Karpas-422 (cell line): ENCODE results near the gene BIVM. TPM values are rescaled to one million over a fixed set of nuclear protein-coding genes. Genes with fewer than 3 reads are reported as not detected.
A peak's percentile ranks its signal among the peaks of the same experiment; 100 is the strongest.
"Not testable (repeated sequence)": the region's sequence is repeated elsewhere in the genome, so short reads cannot be mapped to it uniquely, and the experiment has no call there.

Source experiments
- DNase-seq: peaks from one replicate; pipeline ENCODE4 v3.0.0-alpha.2; 2015
- H2AFZ ChIP-seq: fragments of 200-600 bp; sonication (generic); 2 replicates; pipeline ENCODE4 v1.6.1; 2014; ENCODE audit warnings: antibody characterized with exemption, low read length, mixed read lengths
- H3K27ac ChIP-seq: fragments of 200-600 bp; sonication (generic); 2 replicates; pipeline ENCODE4 v1.5.1; 2014; ENCODE audit warnings: mild to moderate bottlenecking, low read length, moderate library complexity
- H3K27me3 ChIP-seq: fragments of 200-600 bp; sonication (generic); 2 replicates; pipeline ENCODE4 v1.6.1; 2014; ENCODE audit warnings: low read length, mixed read lengths
- H3K36me3 ChIP-seq: fragments of 200-600 bp; sonication (generic); 2 replicates; pipeline ENCODE4 v1.6.1; 2014; ENCODE audit warnings: low read length, mixed read lengths; ENCODE audit not compliant: insufficient read depth
- H3K4me1 ChIP-seq: fragments of 200-600 bp; sonication (generic); 2 replicates; pipeline ENCODE4 v1.6.1; 2014; ENCODE audit warnings: mild to moderate bottlenecking, low read length, mixed read lengths
- H3K4me2 ChIP-seq: fragments of 200-600 bp; sonication (generic); 2 replicates; pipeline ENCODE4 v1.6.1; 2014; ENCODE audit warnings: low read length, low read depth, mild to moderate bottlenecking; ENCODE audit not compliant: poor library complexity, severe bottlenecking
- H3K4me3 ChIP-seq: fragments of 200-600 bp; sonication (generic); 2 replicates; pipeline ENCODE4 v1.5.1; 2014; ENCODE audit warnings: mild to moderate bottlenecking, antibody characterized with exemption, low read length, mixed read lengths
- H3K79me2 ChIP-seq: fragments of 200-600 bp; sonication (generic); 2 replicates; pipeline ENCODE4 v1.6.1; 2014; ENCODE audit warnings: mild to moderate bottlenecking, low read length, mixed read lengths
- H3K9ac ChIP-seq: fragments of 200-600 bp; sonication (generic); 2 replicates; pipeline ENCODE4 v1.6.0; 2014; ENCODE audit warnings: low read length
- H3K9me2 ChIP-seq: fragments of 200-600 bp; sonication (generic), shearing (Covaris generic); replicated peaks from 2 replicates; pipeline ENCODE4 v1.6.0; 2014; ENCODE audit warnings: mild to moderate bottlenecking, low read length, moderate library complexity; ENCODE audit not compliant: insufficient read depth
- H3K9me3 ChIP-seq: fragments of 300-700, 200-600 bp; sonication (generic); 2 replicates; pipeline ENCODE4 v1.6.1; 2014; ENCODE audit warnings: low read length, mixed read lengths
- H4K20me1 ChIP-seq: fragments of 200-600 bp; sonication (generic); 2 replicates; pipeline ENCODE4 v1.6.1; 2014; ENCODE audit warnings: mild to moderate bottlenecking, antibody characterized with exemption, low read length, low read depth; ENCODE audit not compliant: insufficient read depth
- total RNA-seq: library from RNA; depleted of rRNA; stranded (reverse); fragments of >200 nt; shearing (Covaris generic); gene quantifications from 2 replicates; pipeline ENCODE4 v1.2.3, GENCODE V29; 2014; ENCODE audit warnings: low replicate concordance

BIVM gene
- total RNA-seq, 1 experiment from 2014 or later, result not detected

- DNase-seq, result no peak
- H3K27me3 ChIP-seq, result no peaks in the 10 kb centered on the region
- H3K4me3 ChIP-seq, result no peak overlapping the region
- no peak overlapping the region for H2AFZ ChIP-seq
- H3K27ac ChIP-seq, result no peak overlapping the region
- H3K4me1 ChIP-seq, result peaks cover 8% of the 10 kb centered on the region
- H3K9ac ChIP-seq, result no peak overlapping the region
- no peaks in the 10 kb centered on the region for H3K9me3 ChIP-seq
- no peaks in the 10 kb centered on the region for H3K36me3 ChIP-seq
- no peaks in the 10 kb centered on the region for H3K9me2 ChIP-seq
- peaks cover 7% of the 10 kb centered on the region for H3K79me2 ChIP-seq
- H3K4me2 ChIP-seq, result no peak overlapping the region
- H4K20me1 ChIP-seq, result no peaks in the 10 kb centered on the region
Observed at GRCh38 chr13:102777736-102778135, 21.2 kb upstream of the BIVM start.

DNA sequence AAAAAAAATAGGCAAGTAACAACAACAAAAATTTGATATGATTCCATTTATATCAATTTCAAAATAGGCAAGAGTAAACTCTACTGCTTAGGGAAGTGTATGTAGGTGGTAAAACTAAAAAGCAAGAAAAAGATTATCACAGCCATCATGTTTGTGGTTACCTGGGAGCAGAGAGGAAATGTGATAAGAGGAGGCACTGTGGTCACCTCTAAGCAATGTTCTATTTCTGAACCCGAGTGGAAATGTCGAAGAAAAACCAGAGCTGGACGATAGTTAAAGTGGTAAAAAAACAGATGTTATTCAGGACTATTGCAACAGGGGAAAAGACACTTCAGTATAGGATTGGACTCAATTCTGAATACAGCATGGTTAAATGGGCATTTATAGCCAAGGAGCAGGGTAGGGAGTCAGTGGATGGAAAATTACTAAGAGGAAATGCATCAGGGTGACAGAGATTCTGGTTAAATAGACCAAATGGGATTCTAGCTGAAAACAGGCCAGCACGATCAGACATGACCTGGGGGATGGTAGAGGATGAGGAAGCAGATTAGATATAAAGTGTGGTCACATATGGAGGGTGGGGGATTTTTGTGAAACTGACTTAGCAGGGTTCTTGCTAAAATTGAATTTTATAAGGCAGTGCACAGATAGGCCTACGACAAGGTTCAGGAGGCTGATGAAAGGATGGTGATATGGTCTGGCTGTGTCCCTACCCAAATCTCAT lies 19.3 kb upstream of the BIVM start:
- H3K9ac ChIP-seq, result no peak overlapping the region
- no peak overlapping the region for H3K4me3 ChIP-seq
- H3K79me2 ChIP-seq, result no peaks in the 10 kb centered on the region
- H3K36me3 ChIP-seq, result no peaks in the 10 kb centered on the region
- DNase-seq, result no peak
- no peak overlapping the region for H2AFZ ChIP-seq
- no peak overlapping the region for H3K4me2 ChIP-seq
- no peaks in the 10 kb centered on the region for H3K27me3 ChIP-seq
- no peaks in the 10 kb centered on the region for H3K9me2 ChIP-seq
- H3K4me1 ChIP-seq, result no peaks in the 10 kb centered on the region
- no peaks in the 10 kb centered on the region for H3K9me3 ChIP-seq
- H4K20me1 ChIP-seq, result no peaks in the 10 kb centered on the region
- no peak overlapping the region for H3K27ac ChIP-seq

GRCh38 chr13:102780656-102781055 lies 18.3 kb upstream of the BIVM start:
- H4K20me1 ChIP-seq, H3K4me3 ChIP-seq, H3K9ac ChIP-seq, H3K4me2 ChIP-seq, DNase-seq, H3K27ac ChIP-seq, H3K79me2 ChIP-seq, H2AFZ ChIP-seq, H3K9me2 ChIP-seq, H3K36me3 ChIP-seq, H3K4me1 ChIP-seq, H3K27me3 ChIP-seq, H3K9me3 ChIP-seq: not testable (repeated sequence)

DNA sequence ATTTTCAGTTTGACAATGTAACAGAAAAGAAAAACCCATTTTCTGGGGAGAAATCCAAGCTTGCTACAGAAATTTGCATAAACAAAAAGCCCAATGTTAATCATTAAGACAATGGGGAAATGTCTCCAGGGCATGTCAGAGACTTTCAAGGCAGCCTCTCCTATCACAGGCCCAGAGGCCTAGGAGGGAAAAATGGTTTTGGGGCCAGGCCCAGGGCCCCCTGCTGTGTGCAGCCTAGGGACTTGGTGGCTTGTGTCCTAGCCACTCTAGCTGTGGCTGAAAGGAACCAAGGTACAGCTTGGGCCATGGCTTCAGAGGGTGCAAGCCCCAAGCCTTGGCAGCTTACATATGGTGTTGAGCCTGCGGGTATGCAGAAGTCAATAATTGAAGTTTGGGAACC lies 17.3 kb upstream of the BIVM start:
- Histone ChIP-seq H4K20me1 (no peaks in the 10 kb centered on the region), H3K9me2 (no peaks in the 10 kb centered on the region), H3K36me3 (no peaks in the 10 kb centered on the region), H3K4me2 (no peak overlapping the region), H3K79me2 (no peaks in the 10 kb centered on the region), H3K9me3 (no peaks in the 10 kb centered on the region), H3K4me1 (no peaks in the 10 kb centered on the region), H2AFZ (no peak overlapping the region), H3K9ac (no peak overlapping the region), H3K4me3 (no peak overlapping the region), H3K27ac (no peak overlapping the region), H3K27me3 (no peaks in the 10 kb centered on the region)
- no peak for DNase-seq

DNA sequence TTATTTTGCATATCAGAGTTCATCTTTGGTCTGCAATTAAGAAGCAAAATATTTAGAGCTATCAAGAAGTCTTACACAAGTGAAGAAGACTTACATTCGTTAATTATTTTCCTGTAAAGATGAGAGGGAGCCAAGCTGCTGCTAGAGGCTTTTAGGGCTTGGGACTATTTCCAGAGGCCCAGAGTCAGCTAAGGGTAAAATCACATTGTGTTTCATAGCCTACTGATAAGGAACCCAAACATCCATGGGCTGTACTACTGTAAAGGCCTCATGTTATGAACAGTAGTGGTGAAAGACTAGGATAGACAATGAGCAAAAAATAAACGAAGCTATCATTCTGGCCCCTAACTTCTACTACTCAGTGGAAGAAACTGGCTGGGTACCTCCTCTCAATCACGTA lies 14.4 kb upstream of the BIVM start:
- H3K36me3 ChIP-seq, result no peaks in the 10 kb centered on the region
- H4K20me1 ChIP-seq, result no peaks in the 10 kb centered on the region
- H2AFZ ChIP-seq, result peak overlapping the region; percentile 63; the same call in 1 of the 2 replicates
- H3K4me3 ChIP-seq, result no peak overlapping the region
- no peak overlapping the region for H3K9ac ChIP-seq
- H3K4me1 ChIP-seq, result no peaks in the 10 kb centered on the region
- no peak overlapping the region for H3K27ac ChIP-seq
- H3K9me2 ChIP-seq, result no peaks in the 10 kb centered on the region
- no peaks in the 10 kb centered on the region for H3K27me3 ChIP-seq
- no peaks in the 10 kb centered on the region for H3K9me3 ChIP-seq
- no peaks in the 10 kb centered on the region for H3K79me2 ChIP-seq
- H3K4me2 ChIP-seq, result no peak overlapping the region
- DNase-seq, result no peak

- no peak overlapping the region for H3K4me3 ChIP-seq
- no peak overlapping the region for H3K9ac ChIP-seq
- H3K79me2 ChIP-seq, result no peaks in the 10 kb centered on the region
- no peaks in the 10 kb centered on the region for H3K27me3 ChIP-seq
- H4K20me1 ChIP-seq, result no peaks in the 10 kb centered on the region
- no peak for DNase-seq
- H3K9me3 ChIP-seq, result no peaks in the 10 kb centered on the region
- no peaks in the 10 kb centered on the region for H3K4me1 ChIP-seq
- H3K27ac ChIP-seq, result no peak overlapping the region
- no peak overlapping the region for H3K4me2 ChIP-seq
- no peaks in the 10 kb centered on the region for H3K9me2 ChIP-seq
- H3K36me3 ChIP-seq, result no peaks in the 10 kb centered on the region
- H2AFZ ChIP-seq, result no peak overlapping the region
Observed at GRCh38 chr13:102788683-102789082, 10.2 kb upstream of the BIVM start.

DNA sequence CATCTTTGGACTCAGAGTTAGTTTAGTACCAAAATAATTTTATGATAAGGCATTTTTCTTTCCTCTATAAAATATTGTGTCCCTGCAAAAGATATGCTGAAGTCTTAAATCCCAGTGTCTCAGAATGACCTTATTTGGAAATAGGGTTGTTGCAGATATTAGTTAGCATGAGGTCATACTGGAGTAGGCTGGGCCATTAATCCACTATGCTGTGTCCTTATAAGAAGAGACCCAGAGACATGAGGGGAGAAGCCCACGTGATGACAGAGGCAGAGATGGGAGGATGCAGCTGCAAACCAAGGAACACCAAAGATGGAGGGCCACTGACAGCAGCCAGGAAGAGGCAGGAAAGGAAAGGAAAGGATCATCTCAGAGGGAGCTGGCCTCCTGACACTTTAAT lies 6.5 kb upstream of the BIVM start:
- H4K20me1 ChIP-seq, result no peaks in the 10 kb centered on the region
- H3K4me2 ChIP-seq, result no peak overlapping the region
- no peaks in the 10 kb centered on the region for H3K9me2 ChIP-seq
- no peaks in the 10 kb centered on the region for H3K27me3 ChIP-seq
- no peaks in the 10 kb centered on the region for H3K9me3 ChIP-seq
- H3K4me3 ChIP-seq, result no peak overlapping the region
- no peaks in the 10 kb centered on the region for H3K36me3 ChIP-seq
- H3K79me2 ChIP-seq, result no peaks in the 10 kb centered on the region
- H3K4me1 ChIP-seq, result no peaks in the 10 kb centered on the region
- no peak overlapping the region for H3K9ac ChIP-seq
- DNase-seq, result no peak
- H2AFZ ChIP-seq, result no peak overlapping the region
- no peak overlapping the region for H3K27ac ChIP-seq

- H3K4me3 ChIP-seq, result no peak overlapping the region
- H3K9me3 ChIP-seq, result no peaks in the 10 kb centered on the region
- H3K4me2 ChIP-seq, result no peak overlapping the region
- H3K9me2 ChIP-seq, result no peaks in the 10 kb centered on the region
- H3K27ac ChIP-seq, result no peak overlapping the region
- H4K20me1 ChIP-seq, result no peaks in the 10 kb centered on the region
- H3K9ac ChIP-seq, result no peak overlapping the region
- no peaks in the 10 kb centered on the region for H3K36me3 ChIP-seq
- no peaks in the 10 kb centered on the region for H3K27me3 ChIP-seq
- no peaks in the 10 kb centered on the region for H3K4me1 ChIP-seq
- H3K79me2 ChIP-seq, result no peaks in the 10 kb centered on the region
- no peak for DNase-seq
- H2AFZ ChIP-seq, result no peak overlapping the region
Observed at GRCh38 chr13:102793611-102794355, 5.1 kb upstream of the BIVM start.
